ENCODE results near the gene SYMPK.
"Not testable (repeated sequence)": the region's sequence is repeated elsewhere in the genome, so short reads cannot be mapped to it uniquely, and the experiment has no call there.

The SYMPK gene

GRCh38 chr19:45804140-45804958 lies 58.6 kb downstream of the SYMPK start:
- DNase-seq (ENCODE audit: low read depth) = no peak

- no peak for DNase-seq (ENCODE audit: low read depth)
Observed at GRCh38 chr19:45801603-45802175, 61.3 kb downstream of the SYMPK start.

GRCh38 chr19:45800070-45800553 lies 62.8 kb downstream of the SYMPK start:
- peak; percentile 73 for DNase-seq (ENCODE audit: low read depth)

GRCh38 chr19:45799541-45799940 lies 63.4 kb downstream of the SYMPK start:
- DNase-seq (ENCODE audit: low read depth) = not testable (repeated sequence)

GRCh38 chr19:45798995-45799517 lies 63.9 kb downstream of the SYMPK start:
- DNase-seq (ENCODE audit: low read depth) = peak; percentile 84

DNA sequence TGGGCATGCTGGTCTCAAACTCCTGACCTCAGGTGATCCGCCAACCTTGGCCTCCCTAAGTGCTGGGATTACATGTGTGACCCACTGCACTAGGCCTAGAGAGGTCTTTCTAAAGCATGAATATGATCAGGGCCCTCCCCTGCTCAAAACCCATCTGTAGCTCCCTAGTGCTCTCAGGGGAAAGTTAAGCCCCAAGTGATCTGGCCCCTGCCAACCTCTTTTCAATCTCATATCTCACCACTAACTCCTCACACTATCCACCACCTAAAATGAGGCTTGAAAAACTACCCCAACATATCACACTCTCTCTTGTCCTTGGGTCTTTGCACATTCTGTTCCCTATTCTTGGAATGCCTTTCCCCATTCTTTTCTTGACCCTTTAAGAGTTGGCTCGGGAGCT lies 68.3 kb downstream of the SYMPK start:
- DNase-seq (ENCODE audit: low read depth) = no peak

DNA sequence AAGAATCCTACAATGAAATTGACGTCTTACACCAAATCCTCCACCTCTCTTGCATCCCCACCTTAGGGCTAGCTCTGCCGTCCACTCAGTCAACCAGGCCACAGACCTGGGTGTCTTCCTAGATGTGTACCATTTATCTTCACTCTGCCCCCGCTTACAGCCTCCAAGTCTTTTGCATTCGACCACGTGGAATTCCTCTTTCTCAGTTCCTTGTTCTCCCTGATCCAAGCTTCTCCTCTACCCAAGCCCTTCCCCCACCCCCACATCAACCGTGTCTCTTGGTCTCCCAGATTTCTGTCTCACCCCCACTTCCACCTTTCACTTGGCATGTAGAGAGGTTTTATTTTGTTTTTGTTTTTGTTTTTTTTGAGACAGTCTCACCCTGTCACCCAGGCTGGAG lies 69.1 kb downstream of the SYMPK start:
- no peak for DNase-seq (ENCODE audit: low read depth)

DNA sequence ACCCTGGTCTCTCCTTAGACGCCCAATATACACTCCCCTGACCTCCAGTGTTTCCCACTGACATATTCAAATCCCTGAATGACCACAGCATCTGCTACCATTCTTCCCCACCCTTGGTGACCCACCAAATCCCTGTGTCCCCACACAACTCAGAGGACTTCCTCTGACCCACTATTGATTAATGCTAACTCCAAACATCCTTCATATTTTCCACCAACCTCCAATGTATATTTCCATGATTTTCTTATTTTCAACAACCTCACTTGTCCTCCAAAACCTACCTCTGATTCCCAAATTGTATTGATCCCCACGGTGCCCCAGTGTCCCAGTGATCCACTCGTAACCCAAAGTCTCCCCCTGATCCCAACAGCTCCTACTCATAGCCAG lies 69.8 kb downstream of the SYMPK start:
- no peak for DNase-seq (ENCODE audit: low read depth)

GRCh38 chr19:45792470-45793177 lies 70.3 kb downstream of the SYMPK start, which contains the start of gene DMWD:
TSS of gene DMWD (minus strand) at chr19:45792845. CDS start at chr19:45792756, 89 bp downstream.
- peak; percentile 98 for DNase-seq (ENCODE audit: low read depth)

DNA sequence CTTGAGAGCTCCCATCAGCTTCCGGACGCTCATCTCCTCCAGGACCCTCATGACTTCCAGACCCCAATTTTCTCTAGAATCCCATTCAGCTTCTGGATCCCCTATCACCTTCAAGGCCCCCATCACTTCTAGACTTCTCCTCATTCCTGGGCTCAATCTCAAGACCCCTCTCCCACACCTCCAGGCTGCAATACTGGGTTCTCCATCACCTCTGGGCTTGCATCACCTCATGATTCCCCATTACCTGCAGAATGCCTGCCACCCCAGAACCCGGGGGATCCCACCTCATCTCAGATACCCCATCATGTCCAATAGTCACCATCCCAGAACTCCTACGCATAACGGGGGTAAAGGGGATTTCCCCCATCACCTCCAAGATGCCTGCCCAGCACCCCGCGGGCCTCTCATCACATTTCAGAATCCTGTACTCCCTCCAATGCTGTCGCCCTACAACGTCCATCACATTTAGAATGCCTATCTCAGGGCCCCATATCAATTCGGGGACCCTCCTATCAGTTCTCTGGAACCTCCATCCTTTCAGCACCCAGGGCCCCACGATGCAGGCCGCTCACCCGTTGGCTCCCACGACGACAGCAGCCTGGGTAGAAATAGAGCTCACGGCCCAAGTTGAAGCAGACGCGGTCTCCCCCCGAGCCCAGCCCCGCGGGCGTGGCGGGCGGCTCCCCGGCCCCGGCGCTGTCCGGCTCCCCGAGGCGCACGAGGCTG lies 71.0 kb downstream of the SYMPK start:
- peak; percentile 30 for DNase-seq (ENCODE audit: low read depth)

GRCh38 chr19:45790942-45791341 lies 72.0 kb downstream of the SYMPK start:
- no peak for DNase-seq (ENCODE audit: low read depth)

DNA sequence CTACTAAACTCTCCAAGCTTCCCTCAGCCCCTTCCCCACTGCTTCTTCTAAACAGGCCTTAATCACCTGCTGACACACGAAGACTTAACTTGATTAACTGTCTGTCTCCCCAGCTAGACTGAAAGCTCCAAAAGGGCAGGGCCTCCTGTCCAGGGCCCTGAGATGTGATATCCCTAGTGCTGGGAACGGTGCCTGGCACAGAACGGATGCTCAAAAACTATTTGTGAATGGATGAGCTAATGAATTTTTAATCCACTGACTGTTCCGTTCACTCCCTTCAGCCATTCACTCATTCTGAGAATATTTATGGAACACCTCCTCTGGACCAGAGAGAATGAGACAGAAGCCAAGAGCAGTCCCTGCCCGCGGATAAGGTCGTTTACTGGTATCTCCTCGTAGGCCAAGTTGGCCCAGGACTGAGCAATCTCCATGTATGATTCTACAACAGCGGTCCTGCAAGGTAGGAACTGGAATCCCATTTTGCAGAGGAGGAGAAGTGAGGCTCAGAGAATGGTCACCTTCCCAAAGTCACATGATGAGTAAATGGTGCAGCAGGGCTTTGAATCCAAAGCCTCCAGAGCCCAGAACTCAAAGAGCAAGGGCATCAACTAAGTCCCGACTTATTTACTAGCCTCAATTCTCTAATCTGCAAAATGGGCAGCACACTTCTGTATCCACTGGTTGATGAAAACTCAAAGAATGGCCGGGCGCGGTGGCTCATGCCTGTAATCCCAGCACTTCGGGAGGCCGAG lies 73.7 kb downstream of the SYMPK start:
- DNase-seq (ENCODE audit: low read depth) = no peak

DNA sequence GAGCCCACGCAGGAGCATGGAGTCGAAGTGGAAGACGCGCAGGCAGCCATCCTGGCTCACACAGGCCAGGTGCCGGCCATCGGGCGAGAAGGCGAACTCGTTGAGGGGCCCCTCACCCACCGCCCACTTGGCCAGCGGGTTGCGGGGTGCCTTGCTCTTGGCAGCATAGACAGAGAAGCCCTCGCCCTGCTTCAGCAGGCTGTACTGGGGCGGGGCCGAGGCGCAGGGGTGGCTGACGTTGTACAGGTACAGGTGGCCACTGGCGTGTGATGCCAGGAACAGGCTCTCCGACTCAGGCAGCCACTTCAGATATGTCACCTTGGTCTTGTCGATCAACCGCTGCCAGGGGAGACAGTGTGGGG lies 76.4 kb downstream of the SYMPK start:
- no peak for DNase-seq (ENCODE audit: low read depth)

DNA sequence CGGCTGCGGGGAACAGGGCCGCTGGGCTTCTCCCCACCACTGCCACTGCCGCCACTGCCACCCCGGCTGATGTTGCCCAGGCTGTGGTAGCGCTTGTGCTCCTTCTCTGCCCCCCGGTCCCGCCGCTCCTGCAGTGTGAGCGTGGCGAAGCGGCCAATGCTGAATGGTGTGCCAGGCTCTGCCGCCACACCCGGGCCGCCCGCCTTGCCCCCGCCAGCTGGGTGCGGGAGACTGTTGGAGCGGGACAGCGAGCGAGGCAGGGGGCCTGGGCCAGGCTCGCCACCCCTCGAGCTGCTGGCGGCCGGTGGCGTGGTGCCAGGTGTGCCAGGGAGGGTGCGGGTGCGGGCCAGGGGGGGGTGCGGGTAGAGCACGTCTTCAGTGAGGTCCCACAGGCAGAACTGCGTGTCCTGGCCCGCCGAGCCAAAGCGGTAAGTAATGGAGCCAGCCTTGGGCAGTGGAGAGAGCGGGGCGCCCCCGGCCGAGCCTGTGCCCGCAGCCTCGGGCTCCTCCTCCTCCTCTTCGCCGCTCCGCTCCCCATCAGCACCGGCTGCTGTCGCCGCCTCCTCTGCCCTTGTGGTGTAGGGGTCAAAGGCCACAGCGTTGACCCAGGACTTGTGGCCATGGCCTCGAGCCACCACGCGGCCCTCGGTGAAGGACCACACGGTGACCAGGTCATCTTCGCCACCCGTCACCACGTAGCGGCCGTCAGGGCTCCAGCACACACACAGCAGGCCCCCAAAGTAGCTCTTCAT lies 77.0 kb downstream of the SYMPK start:
- no peak for DNase-seq (ENCODE audit: low read depth)

GRCh38 chr19:45785097-45785496 lies 77.8 kb downstream of the SYMPK start:
- DNase-seq (ENCODE audit: low read depth) = no peak

- DNase-seq (ENCODE audit: low read depth) = no peak
Observed at GRCh38 chr19:45784096-45784495, 78.9 kb downstream of the SYMPK start.

- peak; percentile 89 for DNase-seq (ENCODE audit: low read depth)
Observed at GRCh38 chr19:45782820-45783785, 79.8 kb downstream of the SYMPK start.

DNA sequence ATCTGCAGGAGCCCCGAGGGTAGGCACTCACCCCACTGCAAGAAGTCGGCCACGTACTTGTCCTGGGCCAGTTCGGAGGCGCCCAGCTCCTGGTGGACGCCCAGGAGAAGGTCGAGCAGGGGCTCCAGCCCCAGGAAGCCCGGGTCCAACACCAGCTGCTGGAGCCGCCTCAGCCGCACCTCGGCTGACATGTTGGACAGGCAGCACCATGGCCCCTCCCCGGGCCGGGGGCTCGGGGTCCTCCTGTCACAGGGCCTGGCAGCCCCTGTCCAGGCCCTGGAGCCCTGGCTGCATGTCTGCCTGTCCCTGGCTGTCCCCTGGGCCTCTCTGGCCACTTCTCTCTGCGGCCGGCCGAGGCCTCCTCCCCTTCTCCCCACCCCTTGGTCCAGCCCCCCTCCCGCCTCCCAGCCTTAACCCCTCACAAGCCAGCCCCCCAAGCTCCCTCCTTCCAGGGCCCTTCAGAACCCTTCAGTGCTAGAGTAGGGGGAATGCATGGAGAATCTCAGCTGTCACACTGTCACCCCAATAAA lies 80.7 kb downstream of the SYMPK start, which contains the start of gene DMPK:
Gene DMPK (minus strand): TSS at position 329 of the 530 bp plus-strand sequence. CDS start 138 bp downstream, at position 191.
- DNase-seq (ENCODE audit: low read depth) = peak; percentile 47
